ENCODE results near the gene MAD1L1. TPM values are rescaled to one million over a fixed set of nuclear protein-coding genes. Genes with fewer than 3 reads are reported as not detected.

The MAD1L1 gene
- total and polyA plus RNA-seq, 2 of the 8 experiments (the other 6 are each of a cell fraction or from before 2014, with no cell fraction given), result 40.4 to 44.6 TPM

DNA sequence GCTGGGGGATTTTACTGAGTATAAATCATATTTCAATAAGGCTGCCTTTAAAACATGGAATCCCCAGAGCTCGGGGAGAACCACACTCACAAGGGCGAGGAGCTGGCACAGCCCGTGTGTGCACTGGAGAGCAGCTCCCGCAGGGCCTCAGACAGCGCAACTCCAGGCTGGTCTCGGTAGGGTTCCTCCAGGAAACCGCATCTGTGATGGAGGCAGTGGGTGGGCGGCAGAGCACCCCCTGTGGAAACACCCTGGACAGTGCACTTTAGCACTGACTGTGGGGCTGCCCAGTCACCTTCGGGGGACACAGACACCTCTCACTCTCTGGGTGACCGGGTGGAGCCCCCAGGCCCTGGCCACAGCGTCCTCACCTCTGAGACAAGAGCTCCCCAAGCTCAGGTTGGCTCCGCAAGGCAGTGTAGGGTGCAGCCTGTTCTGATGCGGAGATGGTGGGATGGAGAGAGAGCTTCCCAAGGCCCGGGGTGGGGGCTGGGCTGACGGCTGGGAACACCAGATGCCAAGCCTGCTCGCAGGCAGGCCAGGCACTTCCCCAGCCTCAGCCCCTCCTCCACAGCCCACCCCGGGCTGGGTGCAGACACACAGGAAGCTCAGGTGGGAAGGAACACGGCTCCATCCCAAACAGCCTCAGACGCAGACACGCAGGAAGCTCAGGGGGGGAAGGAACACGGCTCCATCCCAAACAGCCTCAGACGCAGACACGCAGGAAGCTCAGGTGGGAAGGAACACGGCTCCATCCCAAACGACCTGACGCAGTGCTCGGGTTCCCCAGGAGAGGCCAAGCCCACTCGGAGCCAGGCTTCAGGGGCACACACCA, 224.4 kb downstream of the MAD1L1 start (continued):
- TF ChIP-seq HDAC6 (IDR thresholded peaks at IDR 0.05; ENCODE audit: low read depth, low read length) (no peak), EZH2 (IDR thresholded peaks at IDR 0.05; ENCODE audit: low read depth, low read length, severe bottlenecking) (no peak), BACH1 (IDR thresholded peaks at IDR 0.05; ENCODE audit: low read length) (no peak), PHF8 (conservative IDR thresholded peaks at IDR 0.05; ENCODE audit: low read depth, low read length) (no peak), TAF1 (IDR thresholded peaks at IDR 0.05; ENCODE audit: low read depth, low read length) (no peak), TBP (IDR thresholded peaks at IDR 0.05; ENCODE audit: low read depth, low read length) (no peak), BRCA1 (IDR thresholded peaks at IDR 0.05; ENCODE audit: low read depth, low read length) (no peak)
- TF ChIP-seq, protein P1, sequence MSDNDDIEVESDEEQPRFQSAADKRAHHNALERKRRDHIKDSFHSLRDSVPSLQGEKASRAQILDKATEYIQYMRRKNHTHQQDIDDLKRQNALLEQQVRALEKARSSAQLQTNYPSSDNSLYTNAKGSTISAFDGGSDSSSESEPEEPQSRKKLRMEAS (IDR thresholded peaks at IDR 0.05), result no peak
